Measurements from ENCODE around the gene CKB.

CKB gene

DNA sequence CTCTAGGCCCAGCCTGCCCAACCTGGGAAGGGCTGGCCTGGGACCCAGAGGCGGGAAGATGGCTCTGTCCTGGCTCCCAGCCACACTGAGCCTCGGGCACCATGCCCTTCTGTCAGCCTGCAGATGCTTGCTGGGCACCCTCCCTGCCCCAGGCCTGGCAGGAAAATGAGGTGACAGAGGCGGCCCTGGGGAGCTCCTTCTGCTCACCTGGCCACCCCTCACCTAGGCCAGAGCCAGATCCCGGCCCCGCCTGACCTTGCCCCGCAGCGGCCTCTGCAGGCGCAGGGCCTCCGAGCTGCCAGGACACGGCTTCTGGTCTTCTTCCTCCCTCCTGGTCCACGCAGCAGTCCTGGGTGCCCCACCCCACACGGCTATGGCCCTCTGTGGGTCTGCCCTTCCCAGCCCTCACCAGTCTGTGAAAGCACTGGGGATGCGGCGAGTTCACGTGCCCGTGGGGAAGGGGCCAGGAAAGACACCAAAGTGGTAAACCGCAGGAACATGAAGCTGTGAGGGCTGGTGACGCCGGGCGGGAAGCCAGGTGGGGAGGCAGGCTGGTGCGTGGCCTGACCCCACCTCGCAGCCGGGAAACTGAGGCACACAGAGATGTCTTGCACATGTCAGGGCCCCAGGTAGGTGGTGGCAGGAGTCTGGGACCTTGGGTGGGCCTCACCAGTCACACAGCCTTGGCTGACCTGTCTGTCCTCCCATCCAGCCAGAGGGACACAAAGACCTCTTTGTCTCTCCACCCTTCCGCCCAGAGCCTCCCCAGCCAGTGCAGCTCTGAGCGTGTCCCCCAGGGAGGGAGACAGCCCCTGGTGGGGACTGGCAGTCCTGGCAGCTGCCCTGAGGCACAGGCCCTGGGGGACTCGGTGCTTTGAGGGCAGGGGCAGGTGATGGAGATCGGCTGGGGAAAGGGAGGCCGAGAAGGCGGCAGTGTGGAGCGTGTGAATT is 27.0 kb upstream of the CKB start:
- in situ Hi-C loops (cut with MboI; ENCODE audit: low pct_unique_long_range_greater_than_20kb, low sequenced_read_pairs, unreplicated experiment) = loop anchor here (10.0 kb wide), 1 partner anchor 45 kb away; no protein-coding TSS in a partner anchor
- TF ChIP-seq CTCF (IDR thresholded peaks at IDR 0.05; ENCODE audit: extremely low read depth, insufficient read depth, missing control alignments) = no peak
- no peak for DNase-seq (ENCODE audit: low spot score)

DNA sequence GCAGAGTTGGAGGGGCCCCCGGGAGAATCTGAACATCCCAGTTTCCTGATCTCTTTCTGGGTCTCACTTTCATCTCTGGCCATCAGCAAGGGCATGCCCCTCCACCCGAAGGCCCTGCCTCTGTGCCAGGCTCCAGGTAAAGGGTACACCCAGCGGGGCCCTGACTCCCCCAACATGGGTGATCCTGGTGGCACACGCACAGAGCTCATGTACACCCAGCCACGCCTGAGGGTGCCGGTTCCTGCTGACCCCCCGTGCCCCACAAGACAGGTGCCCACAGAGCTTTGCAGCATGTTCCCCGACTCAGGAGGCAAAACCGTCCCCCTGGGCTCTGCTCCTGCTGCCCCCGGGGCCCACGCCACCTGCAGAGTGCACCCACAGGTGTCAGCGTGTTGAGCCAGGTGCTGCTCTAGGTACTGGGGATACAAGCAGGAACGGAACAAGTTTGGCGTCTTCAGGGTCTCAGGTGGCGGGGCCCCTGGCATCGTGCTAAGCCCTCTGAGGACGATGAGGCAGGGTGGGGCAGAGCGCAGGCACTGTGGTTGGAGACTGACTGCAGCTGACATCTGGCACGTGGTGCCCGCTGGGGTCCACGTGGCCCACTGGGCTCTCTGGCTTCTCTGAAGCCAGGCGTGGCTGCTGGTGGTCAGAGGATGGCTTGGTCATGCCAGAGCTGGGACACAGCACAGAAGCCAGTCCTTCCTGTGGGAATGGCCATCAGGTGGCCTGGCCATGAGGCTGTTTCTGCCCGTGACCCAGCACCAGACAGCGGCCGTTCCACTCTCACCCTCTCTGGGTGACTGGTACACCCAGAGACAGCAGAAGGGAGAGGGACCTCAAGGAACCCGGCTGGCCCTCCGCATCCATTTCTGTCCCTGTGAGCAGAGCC is 26.1 kb upstream of the CKB start:
- no peak for DNase-seq (ENCODE audit: low spot score)
- in situ Hi-C loops (cut with MboI; ENCODE audit: low pct_unique_long_range_greater_than_20kb, low sequenced_read_pairs, unreplicated experiment) = no loop called here
- no peak for TF ChIP-seq CTCF (IDR thresholded peaks at IDR 0.05; ENCODE audit: extremely low read depth, insufficient read depth, missing control alignments)

- in situ Hi-C loops (cut with MboI; ENCODE audit: low pct_unique_long_range_greater_than_20kb, low sequenced_read_pairs, unreplicated experiment) = no loop called here
- no peak for DNase-seq (ENCODE audit: low spot score)
- TF ChIP-seq CTCF (IDR thresholded peaks at IDR 0.05; ENCODE audit: extremely low read depth, insufficient read depth, missing control alignments) = no peak
Observed at GRCh38 chr14:103547941-103548462, 25.4 kb upstream of the CKB start.

GRCh38 chr14:103547455-103547940 is 24.9 kb upstream of the CKB start:
- in situ Hi-C loops (cut with MboI; ENCODE audit: low pct_unique_long_range_greater_than_20kb, low sequenced_read_pairs, unreplicated experiment) = no loop called here
- DNase-seq (ENCODE audit: low spot score) = no peak

GRCh38 chr14:103546652-103547454 is 24.2 kb upstream of the CKB start:
- peak; percentile 94 for DNase-seq (ENCODE audit: low spot score)
- in situ Hi-C loops (cut with MboI; ENCODE audit: low pct_unique_long_range_greater_than_20kb, low sequenced_read_pairs, unreplicated experiment) = no loop called here
- peak; percentile 94 for TF ChIP-seq CTCF (IDR thresholded peaks at IDR 0.05; ENCODE audit: extremely low read depth, insufficient read depth, missing control alignments)

More at GRCh38 chr14:103547455-103547940, 24.9 kb upstream of the CKB start:
- TF ChIP-seq CTCF (IDR thresholded peaks at IDR 0.05; ENCODE audit: extremely low read depth, insufficient read depth, missing control alignments) = no peak

Measured in GM13977 (cell line).